Measurements from ENCODE around the gene NUTM2B. TPM values are rescaled to one million over a fixed set of nuclear protein-coding genes. Genes with fewer than 3 reads are reported as not detected.
"Not testable (repeated sequence)": the region's sequence is repeated elsewhere in the genome, so short reads cannot be mapped to it uniquely, and the experiment has no call there.

The NUTM2B gene, protein sequence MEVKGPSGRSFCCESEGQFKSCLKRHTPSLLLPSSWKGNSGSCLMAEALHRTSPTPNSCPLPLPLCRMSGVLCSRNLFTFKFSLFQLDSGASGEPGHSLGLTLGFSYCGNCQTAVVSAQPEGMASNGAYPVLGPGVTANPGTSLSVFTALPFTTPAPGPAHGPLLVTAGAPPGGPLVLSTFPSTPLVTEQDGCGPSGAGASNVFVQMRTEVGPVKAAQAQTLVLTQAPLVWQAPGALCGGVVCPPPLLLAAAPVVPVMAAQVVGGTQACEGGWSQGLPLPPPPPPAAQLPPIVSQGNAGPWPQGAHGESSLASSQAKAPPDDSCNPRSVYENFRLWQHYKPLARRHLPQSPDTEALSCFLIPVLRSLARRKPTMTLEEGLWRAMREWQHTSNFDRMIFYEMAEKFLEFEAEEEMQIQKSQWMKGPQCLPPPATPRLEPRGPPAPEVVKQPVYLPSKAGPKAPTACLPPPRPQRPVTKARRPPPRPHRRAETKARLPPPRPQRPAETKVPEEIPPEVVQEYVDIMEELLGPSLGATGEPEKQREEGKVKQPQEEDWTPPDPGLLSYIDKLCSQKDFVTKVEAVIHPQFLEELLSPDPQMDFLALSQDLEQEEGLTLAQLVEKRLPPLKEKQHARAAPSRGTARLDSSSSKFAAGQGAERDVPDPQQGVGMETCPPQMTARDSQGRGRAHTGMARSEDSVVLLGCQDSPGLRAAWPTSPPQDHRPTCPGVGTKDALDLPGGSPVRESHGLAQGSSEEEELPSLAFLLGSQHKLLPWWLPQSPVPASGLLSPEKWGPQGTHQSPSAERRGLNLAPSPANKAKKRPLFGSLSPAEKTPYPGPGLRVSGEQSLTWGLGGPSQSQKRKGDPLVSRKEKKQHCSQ
- total RNA-seq = 0.75 TPM
- 1 to 10 TPM; 1.3 to 2.8 (median 2.0) TPM for polyA plus RNA-seq (ENCODE audit: insufficient read depth in 1 of 8, insufficient read length in 8 of 8, low replicate concordance in 1 of 8)
- long read RNA-seq, donor 1 = 0 reads
- long read RNA-seq, donor 2 = 0 reads
- long read RNA-seq, donor 3 = 0 reads
- long read RNA-seq, donor 4 = 0 reads
- long read RNA-seq, donor 5 = 0 reads
- long read RNA-seq, donor 6 = 0 reads
- long read RNA-seq, donor 7 = 0 reads
- long read RNA-seq, donor 8 = 0 reads
- long read RNA-seq, donor 9, partial matches to known transcripts = 0 of 1 reads
- long read RNA-seq, donor 9, other reads (novel, unspliced or antisense) = 0 of 1 reads
- long read RNA-seq, donor 10 = 0 reads
- long read RNA-seq, donor 11 = 0 reads

DNA sequence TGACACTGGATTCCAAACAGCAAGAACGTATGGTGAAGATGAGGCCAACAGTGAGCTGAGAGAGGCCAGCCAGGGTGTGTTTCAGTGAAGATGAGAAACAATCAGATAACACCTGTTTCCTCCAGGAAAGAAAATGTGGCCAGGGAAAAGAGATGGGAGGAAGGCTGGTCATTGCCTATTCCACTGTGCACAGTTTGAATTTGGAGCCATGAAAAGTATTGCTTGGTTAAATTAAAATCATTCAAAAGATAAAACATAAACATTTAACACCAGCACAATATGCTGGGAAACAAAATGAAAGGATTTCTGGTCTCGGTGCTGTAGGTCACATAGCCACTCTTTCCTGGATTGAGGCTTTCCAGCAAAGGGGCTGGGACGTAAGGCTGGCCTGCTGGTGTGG is at the start of gene NUTM2B:
NUTM2B (plus strand) TSS at position 301 of the 400 bp plus-strand sequence. CDS start 383 bp downstream, outside the sequence.
- H3K27ac ChIP-seq (ENCODE audit: low read length); H3K4me3 ChIP-seq (ENCODE audit: low read length); H3K36me3 ChIP-seq (ENCODE audit: control insufficient read depth, insufficient read depth, low read length); H3K4me1 ChIP-seq (ENCODE audit: control insufficient read depth, insufficient read depth, low read length); H3K27me3 ChIP-seq (ENCODE audit: control insufficient read depth, insufficient read depth, low read length); H3K9me3 ChIP-seq (replicated peaks; ENCODE audit: control insufficient read depth, low read depth, low read length); DNase-seq: not testable (repeated sequence)
- WGBS (ENCODE audit: insufficient coverage) = no CpG with 5 or more reads among the region's 3 CpGs

DNA sequence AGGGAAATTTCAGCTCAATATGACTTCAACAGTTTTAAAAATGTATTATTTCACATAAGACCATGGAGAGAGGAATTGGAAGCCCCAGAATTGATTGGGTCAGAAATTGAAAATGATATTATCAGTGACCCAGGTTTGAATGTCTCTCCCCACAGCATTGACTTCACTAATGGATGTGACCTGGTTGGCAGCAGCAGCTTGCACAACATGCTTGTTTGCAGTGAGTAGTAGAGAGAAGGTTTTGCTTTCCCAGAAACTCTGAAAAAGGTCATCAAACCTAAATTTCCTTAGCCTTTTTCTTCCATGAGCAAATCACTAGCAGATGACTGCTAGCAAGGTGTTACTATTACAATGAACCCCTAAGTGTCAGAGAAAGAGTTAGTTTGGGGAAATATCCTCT is 39.7 kb upstream of the NUTM2B start:
- H3K4me1 ChIP-seq (ENCODE audit: control insufficient read depth, insufficient read depth, low read length); H3K36me3 ChIP-seq (ENCODE audit: control insufficient read depth, insufficient read depth, low read length); H3K27me3 ChIP-seq (ENCODE audit: control insufficient read depth, insufficient read depth, low read length); DNase-seq; H3K4me3 ChIP-seq (ENCODE audit: low read length); H3K9me3 ChIP-seq (replicated peaks; ENCODE audit: control insufficient read depth, low read depth, low read length); H3K27ac ChIP-seq (ENCODE audit: low read length): not testable (repeated sequence)

DNA sequence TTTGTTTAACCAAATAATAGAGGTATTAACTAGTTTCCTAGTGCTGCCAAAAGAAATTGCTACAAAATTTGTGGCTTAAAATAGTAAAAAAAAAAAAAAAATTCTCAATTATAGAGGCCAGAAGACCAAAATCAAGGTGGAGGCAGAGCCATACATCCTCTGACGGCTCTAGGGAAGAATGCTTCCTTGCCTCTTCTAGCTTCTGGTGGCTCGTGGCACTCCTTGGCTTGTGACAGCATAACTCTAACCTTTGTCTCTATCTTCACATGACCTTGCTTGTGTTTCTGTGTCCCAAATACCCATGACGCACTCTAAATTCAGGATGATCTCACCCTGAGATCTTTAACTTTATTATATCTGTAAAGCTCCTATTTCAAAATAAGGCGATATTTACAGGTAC is 38.3 kb upstream of the NUTM2B start:
- H3K27ac ChIP-seq (ENCODE audit: low read length); H3K4me1 ChIP-seq (ENCODE audit: control insufficient read depth, insufficient read depth, low read length); H3K4me3 ChIP-seq (ENCODE audit: low read length); DNase-seq; H3K27me3 ChIP-seq (ENCODE audit: control insufficient read depth, insufficient read depth, low read length); H3K9me3 ChIP-seq (replicated peaks; ENCODE audit: control insufficient read depth, low read depth, low read length); H3K36me3 ChIP-seq (ENCODE audit: control insufficient read depth, insufficient read depth, low read length): not testable (repeated sequence)
- 84% methylated on average over 2 of the region's 4 CpGs for WGBS (ENCODE audit: insufficient coverage)

DNA sequence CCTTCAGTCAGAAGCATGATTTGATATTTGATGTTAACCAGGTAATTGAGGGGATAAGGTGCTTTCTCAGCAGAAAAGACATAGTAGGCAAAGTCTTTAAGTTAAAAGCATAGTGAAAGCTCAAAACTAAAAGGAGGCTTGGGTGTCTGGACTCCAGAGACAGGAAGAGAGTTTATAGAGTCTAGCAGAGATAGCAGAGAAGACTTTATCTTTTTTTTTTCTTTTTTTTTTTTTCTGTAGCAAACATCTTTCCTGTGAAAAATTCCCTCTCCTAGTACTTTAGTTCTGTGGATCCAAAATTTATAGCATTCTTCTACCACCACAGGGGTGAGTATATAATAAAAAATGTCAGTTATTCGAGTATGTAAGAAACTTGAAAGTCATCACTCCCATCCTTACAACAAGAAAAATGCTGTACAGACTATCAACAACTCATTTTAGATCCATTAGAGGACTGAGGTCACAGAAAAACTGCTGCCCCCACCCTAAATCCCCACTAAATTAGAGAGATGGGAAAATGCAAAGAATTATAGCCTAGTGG is 33.7 kb upstream of the NUTM2B start:
- H3K4me3 ChIP-seq (ENCODE audit: low read length); H3K27ac ChIP-seq (ENCODE audit: low read length); H3K36me3 ChIP-seq (ENCODE audit: control insufficient read depth, insufficient read depth, low read length); DNase-seq; H3K27me3 ChIP-seq (ENCODE audit: control insufficient read depth, insufficient read depth, low read length); H3K4me1 ChIP-seq (ENCODE audit: control insufficient read depth, insufficient read depth, low read length); H3K9me3 ChIP-seq (replicated peaks; ENCODE audit: control insufficient read depth, low read depth, low read length): not testable (repeated sequence)
- WGBS (ENCODE audit: insufficient coverage) = no CpG with 5 or more reads among the region's 1 CpG

DNA sequence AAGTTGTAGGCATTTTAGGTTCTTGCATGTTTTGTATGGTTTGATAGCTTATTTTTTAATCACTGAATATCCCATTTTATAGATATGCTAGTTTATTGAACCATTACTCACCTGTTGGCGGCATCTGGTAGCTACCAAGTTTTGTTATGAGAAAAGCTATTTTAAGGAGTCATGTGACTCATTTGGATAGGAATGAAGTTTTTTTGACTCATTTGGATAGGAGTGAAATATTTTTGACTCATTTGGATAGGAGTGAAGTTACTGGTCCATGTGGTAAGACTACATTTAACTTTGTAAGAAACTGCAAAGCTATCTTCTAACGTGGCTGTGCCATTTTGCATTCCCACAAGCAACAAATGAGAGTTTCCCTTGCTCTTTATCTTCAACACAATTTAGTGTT is 28.1 kb upstream of the NUTM2B start:
- not testable (repeated sequence) for H3K27ac ChIP-seq (ENCODE audit: low read length); H3K4me1 ChIP-seq (ENCODE audit: control insufficient read depth, insufficient read depth, low read length); H3K9me3 ChIP-seq (replicated peaks; ENCODE audit: control insufficient read depth, low read depth, low read length); H3K36me3 ChIP-seq (ENCODE audit: control insufficient read depth, insufficient read depth, low read length); DNase-seq; H3K27me3 ChIP-seq (ENCODE audit: control insufficient read depth, insufficient read depth, low read length); H3K4me3 ChIP-seq (ENCODE audit: low read length)
- no CpG with 5 or more reads among the region's 2 CpGs for WGBS (ENCODE audit: insufficient coverage)

DNA sequence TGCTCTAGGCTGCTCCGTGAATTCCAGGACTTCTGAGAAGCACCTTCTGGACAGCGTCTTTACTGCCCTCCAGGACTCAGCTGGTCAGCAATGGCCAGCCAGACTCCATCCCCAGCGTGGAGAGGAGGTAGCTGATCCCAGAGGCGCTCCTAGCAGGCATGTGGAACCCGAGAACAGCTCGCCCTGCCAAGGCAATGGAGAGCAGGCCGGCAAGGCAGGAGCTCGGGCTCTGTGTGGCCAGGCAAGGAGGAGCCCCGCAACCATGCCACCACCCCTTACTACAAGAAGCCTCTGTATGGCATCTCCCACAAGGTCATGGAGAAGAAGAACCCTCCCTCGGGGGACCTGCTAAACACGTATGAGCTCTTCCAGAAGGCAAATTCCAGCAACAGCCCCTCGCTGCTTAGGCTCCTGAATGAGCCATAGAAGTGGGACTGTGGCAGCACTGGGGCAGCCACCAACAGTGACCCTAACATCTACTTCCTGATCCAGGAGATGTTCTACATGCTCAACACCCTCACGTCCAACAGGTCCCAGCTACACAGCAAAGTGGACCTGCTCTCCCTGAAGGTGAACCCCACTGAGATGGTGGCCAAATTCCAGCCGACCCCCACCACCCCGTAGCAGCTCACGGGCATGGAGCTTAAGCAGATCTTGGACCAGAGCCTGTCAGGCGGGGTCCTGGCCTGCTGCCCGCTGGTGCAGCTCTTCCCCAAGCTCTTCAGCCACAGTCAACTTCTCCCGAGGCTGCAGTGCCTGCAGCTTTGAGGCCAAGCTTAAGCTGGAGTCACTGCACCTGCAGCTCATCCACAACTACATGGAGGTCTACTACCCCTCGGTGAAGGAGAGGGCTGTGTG is 19.8 kb upstream of the NUTM2B start:
- not testable (repeated sequence) for H3K4me1 ChIP-seq (ENCODE audit: control insufficient read depth, insufficient read depth, low read length); H3K36me3 ChIP-seq (ENCODE audit: control insufficient read depth, insufficient read depth, low read length); H3K27ac ChIP-seq (ENCODE audit: low read length); DNase-seq; H3K9me3 ChIP-seq (replicated peaks; ENCODE audit: control insufficient read depth, low read depth, low read length); H3K27me3 ChIP-seq (ENCODE audit: control insufficient read depth, insufficient read depth, low read length); H3K4me3 ChIP-seq (ENCODE audit: low read length)
- 92% methylated on average over 12 of the region's 20 CpGs for WGBS (ENCODE audit: insufficient coverage)

DNA sequence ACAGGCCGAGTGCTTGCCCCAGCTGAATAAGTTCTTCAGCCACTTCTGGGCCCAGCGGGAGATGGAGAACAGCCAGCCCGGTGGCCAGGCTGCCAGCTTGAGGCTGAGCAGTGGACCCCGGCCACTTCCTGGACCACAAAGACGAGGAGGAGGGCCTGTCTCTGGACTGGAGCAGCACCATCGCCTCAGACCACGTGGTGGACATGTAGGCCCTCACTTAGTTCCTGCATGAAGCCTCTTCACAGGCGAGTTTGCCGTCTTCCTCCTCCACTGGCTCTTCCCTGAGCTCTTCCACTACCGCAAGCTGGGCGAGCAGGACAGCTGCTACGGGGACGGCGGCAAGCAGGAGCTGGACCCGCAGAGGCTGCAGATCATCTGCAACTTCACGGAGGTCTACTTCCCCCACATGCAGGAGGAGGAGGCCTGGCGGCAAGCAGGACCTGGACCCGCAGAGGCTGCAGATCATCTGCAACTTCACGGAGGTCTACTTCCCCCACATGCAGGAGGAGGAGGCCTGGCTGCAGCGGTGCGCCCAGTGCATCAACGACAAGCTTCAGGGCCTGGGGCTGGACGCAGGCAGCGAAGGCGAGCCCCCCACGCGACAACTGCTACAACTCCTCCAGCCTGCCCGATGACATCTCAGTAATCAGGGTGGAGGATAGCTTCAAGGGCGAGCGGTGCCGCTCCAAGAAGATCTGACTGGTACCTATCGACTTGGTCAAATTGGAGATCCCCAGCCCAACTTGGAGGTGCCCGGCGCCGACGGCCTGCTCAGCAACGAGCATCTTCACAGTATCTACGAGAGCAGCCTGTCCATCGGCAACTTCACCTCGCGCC is 18.9 kb upstream of the NUTM2B start:
- H3K9me3 ChIP-seq (replicated peaks; ENCODE audit: control insufficient read depth, low read depth, low read length); H3K27me3 ChIP-seq (ENCODE audit: control insufficient read depth, insufficient read depth, low read length); H3K36me3 ChIP-seq (ENCODE audit: control insufficient read depth, insufficient read depth, low read length); H3K4me3 ChIP-seq (ENCODE audit: low read length); H3K27ac ChIP-seq (ENCODE audit: low read length); DNase-seq; H3K4me1 ChIP-seq (ENCODE audit: control insufficient read depth, insufficient read depth, low read length): not testable (repeated sequence)
- WGBS (ENCODE audit: insufficient coverage) = 96% methylated on average over 38 of the region's 41 CpGs

DNA sequence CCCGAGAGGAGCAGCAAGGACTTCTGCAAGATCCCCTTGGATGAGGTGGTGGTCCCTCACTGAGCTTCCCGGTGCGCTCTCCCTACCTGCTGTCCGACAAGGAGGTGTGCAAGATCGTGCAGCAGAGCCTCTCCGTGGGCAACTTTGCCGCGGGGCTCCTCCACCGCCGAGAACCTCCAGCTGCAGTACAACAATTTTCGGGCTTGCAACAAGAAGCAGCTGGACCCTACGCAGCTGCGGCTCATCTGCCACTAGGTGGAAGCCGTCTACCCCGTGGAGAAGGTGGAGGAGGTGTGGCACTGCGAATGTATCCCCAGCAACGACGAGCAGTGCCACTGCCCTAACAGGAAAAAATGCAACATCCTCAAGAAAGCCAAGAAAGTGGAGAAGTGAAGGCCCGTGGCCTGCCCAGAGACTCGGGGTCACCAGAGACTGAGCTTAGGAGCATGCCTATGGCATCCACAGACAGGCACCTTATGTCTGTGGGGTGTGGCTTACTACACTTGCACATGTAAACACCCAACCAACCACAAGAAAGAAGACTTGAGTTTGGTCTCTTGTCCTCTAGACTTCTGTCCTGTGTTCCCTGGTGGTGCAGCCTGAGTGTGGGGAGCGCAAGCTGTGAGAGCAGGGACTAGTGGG is 17.9 kb upstream of the NUTM2B start:
- not testable (repeated sequence) for DNase-seq
- 78% methylated on average over 12 of the region's 21 CpGs for WGBS (ENCODE audit: insufficient coverage)

More for the DNA sequence above, 17.9 kb upstream of the NUTM2B start:
- H3K9me3 ChIP-seq (replicated peaks; ENCODE audit: control insufficient read depth, low read depth, low read length); H3K4me3 ChIP-seq (ENCODE audit: low read length); H3K27ac ChIP-seq (ENCODE audit: low read length); H3K27me3 ChIP-seq (ENCODE audit: control insufficient read depth, insufficient read depth, low read length); H3K4me1 ChIP-seq (ENCODE audit: control insufficient read depth, insufficient read depth, low read length); H3K36me3 ChIP-seq (ENCODE audit: control insufficient read depth, insufficient read depth, low read length): not testable (repeated sequence)
